Parathyroid adenoma (tissue), 2 donors: ENCODE data around the gene STK4.

Experiments
- H2AFZ ChIP-seq: fragments of 300-600 bp; sonication (generic); one replicate; pipeline ENCODE4 v1.7.0; 2017; ENCODE audit warnings: antibody characterized with exemption, mild to moderate bottlenecking
- H3K27ac ChIP-seq: fragments of 300-600 bp; sonication (generic); one replicate; pipeline ENCODE4 v1.7.0; 2017
- H3K27me3 ChIP-seq: fragments of 300-600 bp; sonication (generic); one replicate; pipeline ENCODE4 v1.7.0; 2017; ENCODE audit warnings: low read length; ENCODE audit not compliant: control insufficient read depth, insufficient read depth
- H3K36me3 ChIP-seq: fragments of 300-600 bp; sonication (generic); one replicate; pipeline ENCODE4 v1.7.0; 2017; ENCODE audit warnings: low read length; ENCODE audit not compliant: control insufficient read depth, insufficient read depth
- H3K4me1 ChIP-seq: fragments of 300-600 bp; sonication (generic); one replicate; pipeline ENCODE4 v1.7.0; 2017; ENCODE audit warnings: control low read depth
- H3K4me2 ChIP-seq: fragments of 300-600 bp; sonication (generic); one replicate; pipeline ENCODE4 v1.7.0; 2017; ENCODE audit warnings: low read length
- H3K4me3 ChIP-seq: fragments of 300-600 bp; sonication (generic); one replicate; pipeline ENCODE4 v1.7.0; 2017; ENCODE audit warnings: low read depth, low read length
- H3K79me2 ChIP-seq: fragments of 300-600 bp; sonication (generic); one replicate; pipeline ENCODE4 v1.7.0; 2017; ENCODE audit warnings: control low read depth
- H3K9ac ChIP-seq: fragments of 300-600 bp; sonication (generic); one replicate; pipeline ENCODE4 v1.7.0; 2017; ENCODE audit warnings: mild to moderate bottlenecking
- H3K9me3 ChIP-seq: fragments of 300-600 bp; sonication (generic); one replicate; pipeline ENCODE4 v1.7.0; 2017; ENCODE audit warnings: low read length; ENCODE audit not compliant: control insufficient read depth
- CTCF ChIP-seq: fragments of 300-600 bp; sonication (generic); IDR thresholded peaks from one replicate; pipeline ENCODE4 v1.7.0; 2017; ENCODE audit warnings: antibody characterized with exemption, mild to moderate bottlenecking
- donor health status: primary hyperparathyroidism.

The STK4 gene

GRCh38 chr20:45080867-45081624, 114.7 kb downstream of the STK4 start:
- Histone ChIP-seq H3K9me3 (peaks cover 5% of the 10 kb centered on the region), H3K4me1 (no peaks in the 10 kb centered on the region), H3K4me2 (no peak overlapping the region), H3K27ac (no peak overlapping the region), H2AFZ (no peak overlapping the region), H3K9ac (no peak overlapping the region), H3K4me3 (no peak overlapping the region), H3K36me3 (no peaks in the 10 kb centered on the region), H3K27me3 (no peaks in the 10 kb centered on the region), H3K79me2 (no peaks in the 10 kb centered on the region)
- TF ChIP-seq CTCF = no peak

- Histone ChIP-seq H3K4me1 (no peaks in the 10 kb centered on the region), H2AFZ (no peak overlapping the region), H3K36me3 (no peaks in the 10 kb centered on the region), H3K9ac (no peak overlapping the region), H3K79me2 (no peaks in the 10 kb centered on the region), H3K27me3 (no peaks in the 10 kb centered on the region), H3K27ac (no peak overlapping the region), H3K4me3 (no peak overlapping the region), H3K9me3 (peaks cover 5% of the 10 kb centered on the region), H3K4me2 (no peak overlapping the region)
- TF ChIP-seq CTCF = no peak
These were observed 116.2 kb downstream of the STK4 start for GRCh38 chr20:45082468-45082867.

- no peak overlapping the region for H2AFZ ChIP-seq
- no peaks in the 10 kb centered on the region for H3K79me2 ChIP-seq
- no peak overlapping the region for H3K9ac ChIP-seq
- no peak overlapping the region for H3K4me3 ChIP-seq
- no peak for TF ChIP-seq CTCF
- no peak overlapping the region for H3K27ac ChIP-seq
- H3K9me3 ChIP-seq = peaks cover 5% of the 10 kb centered on the region
- no peaks in the 10 kb centered on the region for H3K27me3 ChIP-seq
- no peaks in the 10 kb centered on the region for H3K36me3 ChIP-seq
- peaks cover 3% of the 10 kb centered on the region for H3K4me1 ChIP-seq
- H3K4me2 ChIP-seq = no peak overlapping the region
These were observed 116.8 kb downstream of the STK4 start for GRCh38 chr20:45083127-45083526.

DNA sequence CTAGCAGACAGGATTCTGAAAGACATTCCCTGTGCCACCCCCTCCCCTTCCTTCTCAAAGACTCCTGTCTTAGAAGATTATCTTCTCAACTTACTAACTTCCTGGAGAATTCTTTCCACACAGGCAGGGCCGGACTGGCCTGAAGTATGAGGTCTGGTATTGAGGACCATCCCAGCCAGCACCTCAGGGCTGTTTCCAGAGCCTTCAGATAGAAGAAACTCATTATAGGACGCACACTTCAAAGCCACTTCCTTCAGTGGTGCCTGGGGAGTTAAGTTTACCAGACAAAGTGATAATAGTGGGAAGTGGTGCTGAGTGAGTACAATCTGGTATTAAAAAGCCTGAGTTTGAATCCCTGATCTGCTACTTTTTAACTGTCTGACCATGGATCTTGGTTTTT, 119.0 kb downstream of the STK4 start:
- Histone ChIP-seq H3K27me3 (no peaks in the 10 kb centered on the region), H3K9ac (no peak overlapping the region), H3K4me3 (no peak overlapping the region), H3K36me3 (no peaks in the 10 kb centered on the region), H3K9me3 (peaks cover 5% of the 10 kb centered on the region), H3K4me2 (no peak overlapping the region), H2AFZ (no peak overlapping the region), H3K4me1 (peaks cover 8% of the 10 kb centered on the region), H3K27ac (no peak overlapping the region), H3K79me2 (no peaks in the 10 kb centered on the region)
- TF ChIP-seq CTCF = no peak

- Histone ChIP-seq H2AFZ (no peak overlapping the region), H3K4me1 (peaks cover 8% of the 10 kb centered on the region), H3K27ac (no peak overlapping the region), H3K9me3 (peaks cover 5% of the 10 kb centered on the region), H3K9ac (no peak overlapping the region), H3K4me3 (no peak overlapping the region), H3K79me2 (no peaks in the 10 kb centered on the region), H3K27me3 (no peaks in the 10 kb centered on the region), H3K4me2 (no peak overlapping the region), H3K36me3 (no peaks in the 10 kb centered on the region)
- no peak for TF ChIP-seq CTCF
These were observed 119.6 kb downstream of the STK4 start for GRCh38 chr20:45085867-45086266.
